NCI-H2196 (cell line): Measurements from ENCODE around the gene CDS2.

Source experiments
- DNase-seq: peaks from one replicate; lab custom pipeline; 2025; ENCODE audit not compliant: unreplicated experiment; lab: John Stamatoyannopoulos, UW

Gene CDS2

DNA sequence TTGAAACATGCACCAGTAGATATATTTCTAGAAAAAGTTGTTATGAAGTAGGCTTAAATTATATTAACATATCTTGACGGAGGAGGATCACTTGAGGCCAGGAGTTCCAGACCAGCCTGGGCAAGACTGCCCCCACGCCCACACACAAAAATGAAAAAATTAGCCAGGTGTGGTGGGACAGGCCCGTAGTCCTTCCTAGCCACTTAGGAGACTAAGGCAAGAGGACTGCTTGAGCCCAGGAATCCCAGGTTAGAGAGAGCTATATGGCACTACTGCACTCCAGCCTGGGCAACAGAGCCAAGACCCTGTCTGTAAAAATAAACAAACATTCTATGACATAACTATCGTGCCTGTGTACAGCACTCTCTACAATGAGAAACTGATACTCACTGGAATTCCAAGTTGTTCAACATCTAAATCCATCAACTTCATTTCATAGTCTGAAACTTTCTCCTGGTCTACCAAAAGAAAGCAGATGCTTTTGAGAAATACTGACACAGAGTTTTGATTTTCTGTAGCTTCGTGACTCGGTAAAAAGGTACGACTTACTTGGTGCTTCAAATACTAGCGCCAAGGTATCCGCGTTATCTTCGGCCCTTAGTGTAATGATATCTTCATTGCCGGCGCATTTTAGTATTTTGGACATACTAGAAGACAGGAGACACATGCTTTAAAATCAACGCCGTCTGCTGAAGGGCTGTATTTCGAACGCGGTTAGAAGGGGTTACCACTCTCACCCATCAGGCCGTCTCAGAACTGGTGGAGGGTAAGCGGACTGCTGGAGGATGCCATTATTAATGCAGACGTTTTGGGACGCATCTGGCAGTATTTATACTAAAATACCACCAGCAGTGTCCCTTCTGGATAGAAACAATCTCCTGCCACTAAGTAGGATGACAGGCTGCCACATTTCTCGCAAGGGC lies 8.3 kb upstream of the CDS2 start:
- no peak for DNase-seq

DNA sequence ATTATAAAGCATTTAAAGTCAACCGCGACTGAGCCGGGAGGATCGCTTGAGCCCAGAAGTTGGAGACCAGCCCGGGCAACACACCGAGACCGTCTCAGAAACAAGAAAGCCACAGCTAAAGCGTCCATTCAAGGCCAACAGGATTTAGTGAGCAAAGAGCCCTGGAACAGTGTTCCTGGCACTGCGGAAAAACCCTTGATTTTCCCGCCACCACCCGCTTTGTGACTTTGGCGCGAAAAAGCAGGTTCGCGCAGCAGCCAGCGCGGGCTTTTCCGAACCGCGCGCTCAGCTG lies 7.7 kb upstream of the CDS2 start:
- no peak for DNase-seq

DNA sequence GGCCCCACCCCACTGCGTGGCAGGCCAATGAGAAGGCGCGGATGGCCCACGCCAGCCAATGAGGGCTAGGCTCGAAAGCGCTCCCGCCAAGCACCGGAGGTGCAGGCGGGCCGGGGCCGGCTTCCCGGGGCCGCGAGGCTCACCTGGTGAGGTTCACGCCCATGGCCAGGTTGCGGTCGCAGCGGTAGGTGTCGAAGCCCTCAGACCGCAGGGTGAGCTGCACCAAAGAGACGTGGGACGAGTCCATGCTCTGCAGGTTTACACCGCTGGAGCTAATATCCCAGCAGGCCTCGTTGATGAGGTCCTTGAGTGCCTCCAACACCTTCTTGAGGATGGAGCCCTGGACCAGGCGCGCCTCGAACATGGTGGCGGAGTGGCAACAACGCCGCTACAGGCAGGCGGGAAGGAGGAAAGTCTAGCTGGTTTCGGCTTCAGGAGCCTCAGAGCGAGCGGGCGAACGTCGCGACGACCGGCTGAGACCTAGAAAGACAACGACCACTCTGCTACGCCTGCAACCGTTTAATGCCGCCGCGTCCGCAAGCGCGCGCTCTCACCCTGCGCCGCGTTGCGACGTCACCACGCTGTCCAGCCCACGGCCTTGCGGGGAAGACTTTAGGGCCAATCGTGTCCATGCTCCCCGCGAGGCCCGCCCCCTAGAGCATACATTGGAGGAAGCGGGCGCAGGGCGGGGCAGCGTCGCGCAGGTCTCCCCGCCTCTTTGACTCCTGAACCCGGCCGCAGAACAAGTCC lies 7.2 kb upstream of the CDS2 start, which contains the start of gene PCNA:
TSS of gene PCNA (minus strand) at position 524 of the 750 bp plus-strand sequence. CDS start at position 364, 160 bp downstream.
- DNase-seq: peak; percentile 98

DNA sequence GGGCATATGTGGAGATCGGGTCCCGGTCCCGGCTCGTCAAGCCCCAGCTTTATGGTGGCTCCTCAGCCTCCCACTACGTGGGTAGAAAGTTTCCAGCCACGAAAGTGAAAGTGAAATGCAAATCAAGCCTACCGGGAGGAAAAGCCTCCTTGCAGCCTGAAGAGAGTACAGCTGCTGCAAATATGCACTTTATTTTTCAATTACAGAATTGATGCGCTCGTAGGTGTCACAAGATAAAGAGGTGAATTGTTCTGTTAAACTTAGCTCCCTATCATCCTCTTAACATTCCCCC lies 6.7 kb upstream of the CDS2 start:
- DNase-seq: no peak

DNA sequence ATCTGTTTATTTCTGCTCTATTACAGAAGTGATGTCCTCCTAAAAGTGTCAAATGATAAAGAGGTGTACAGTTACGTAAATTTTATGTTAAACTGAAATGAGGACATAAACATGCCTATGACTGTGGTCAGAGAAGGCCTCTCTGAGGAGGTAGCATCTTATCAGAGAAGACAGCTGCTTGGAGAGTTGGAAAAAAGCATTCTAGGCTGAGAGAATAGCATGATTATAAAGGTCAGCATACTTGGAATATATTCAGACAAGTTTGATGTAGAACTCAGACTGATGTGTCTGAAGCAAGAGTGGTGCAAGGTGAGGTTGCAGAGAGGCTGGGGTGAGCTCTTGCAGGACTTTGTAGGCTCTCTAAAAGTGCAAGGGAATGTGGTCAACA lies 3.9 kb upstream of the CDS2 start:
- no peak for DNase-seq

DNA sequence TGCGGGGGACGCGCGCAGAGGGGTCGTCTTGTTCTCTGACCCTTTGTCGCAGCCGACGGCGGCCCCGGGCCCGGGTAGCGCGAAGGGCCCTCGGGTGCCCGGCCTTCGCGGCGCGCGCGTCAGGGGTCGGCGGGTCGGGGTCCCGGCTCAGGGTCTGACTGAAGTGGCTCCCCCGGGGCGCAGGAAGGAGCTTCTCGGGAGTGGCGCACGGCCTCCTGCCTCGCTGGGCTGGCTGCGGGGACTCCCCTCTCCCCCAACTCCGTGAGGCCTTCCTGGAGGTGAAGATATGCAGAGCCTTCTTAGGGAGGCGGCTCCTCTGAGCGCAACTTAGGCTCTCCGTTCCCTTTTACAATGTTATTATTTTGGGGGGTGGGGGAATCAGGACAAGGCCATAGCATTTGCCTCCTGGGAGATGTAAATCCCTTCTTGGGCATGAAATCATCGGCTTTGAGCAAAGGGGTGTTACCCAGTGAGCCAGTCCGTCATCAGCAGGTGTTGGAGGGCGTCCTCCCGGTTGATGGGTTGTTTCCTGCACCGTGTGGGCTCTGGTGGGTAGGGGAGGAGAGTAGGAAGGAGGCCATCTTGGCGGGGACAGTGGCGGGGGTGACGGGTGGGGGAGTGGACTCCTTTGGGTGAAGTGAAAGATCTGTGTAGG lies 523 bp downstream of the CDS2 start:
- peak; percentile 53 for DNase-seq

DNA sequence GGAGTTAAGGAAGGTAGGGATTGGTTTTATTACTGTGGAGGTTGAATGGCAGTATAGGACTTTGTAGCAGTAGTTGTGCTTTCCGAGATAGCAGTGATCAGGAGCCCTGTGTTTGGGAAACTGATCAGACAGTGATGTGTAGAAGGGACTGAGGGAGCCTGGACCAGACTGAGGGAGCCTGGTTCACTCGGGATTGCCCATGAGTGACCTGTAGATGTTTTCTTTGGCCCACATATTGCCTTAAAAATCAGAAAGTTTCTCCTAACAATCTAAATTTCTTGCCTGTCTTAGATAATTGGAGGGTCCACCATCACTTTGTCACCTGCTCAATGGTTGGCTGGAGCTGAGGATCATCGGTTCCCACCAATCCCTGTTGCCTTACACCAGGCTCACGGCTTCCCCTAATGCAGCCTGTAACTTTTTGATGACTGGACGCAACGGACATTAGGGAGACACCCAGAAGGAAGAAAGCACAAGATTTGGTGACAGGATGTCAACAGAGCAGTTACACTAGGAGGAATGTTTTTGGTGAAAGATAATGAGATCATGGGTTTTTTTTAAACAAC lies 1.1 kb downstream of the CDS2 start:
- DNase-seq: no peak

DNA sequence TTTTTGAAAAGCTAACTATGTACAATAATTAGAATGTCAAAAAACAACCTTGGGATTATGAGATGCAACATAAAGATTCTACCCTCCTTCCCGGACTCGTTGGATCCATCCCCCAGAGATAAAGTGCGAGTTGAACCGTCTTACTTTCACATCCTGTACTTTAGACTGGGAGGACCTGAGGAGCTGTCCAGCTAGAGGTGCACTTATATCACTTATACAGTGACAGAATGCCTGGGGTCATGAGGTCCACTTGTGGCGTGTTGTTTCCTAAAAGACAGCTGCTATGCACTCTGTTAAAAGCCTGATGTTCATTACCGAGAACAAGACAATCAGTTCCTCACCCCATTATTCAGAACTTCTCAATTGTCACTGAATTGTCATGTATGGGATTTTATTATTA lies 2.1 kb downstream of the CDS2 start:
- DNase-seq: no peak

DNA sequence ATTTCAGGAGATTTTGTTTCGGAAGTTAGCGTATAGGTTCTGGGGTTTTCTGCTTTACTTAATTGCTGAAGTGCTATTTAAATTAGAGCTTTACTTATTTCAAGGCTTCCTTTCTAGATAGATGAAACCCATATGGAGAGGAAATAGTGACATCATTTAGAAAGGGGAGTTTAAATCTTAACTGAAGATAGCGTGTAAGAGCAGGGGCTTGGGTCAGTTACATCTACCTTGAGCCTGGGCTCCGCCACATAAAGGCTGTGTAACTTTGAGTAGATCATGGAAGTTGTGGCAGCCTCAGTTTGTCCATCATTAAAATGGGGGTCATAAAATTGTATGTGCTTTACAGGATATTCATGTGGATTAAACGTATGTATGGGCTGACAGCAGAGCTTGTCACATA lies 4.7 kb downstream of the CDS2 start:
- DNase-seq: no peak

DNA sequence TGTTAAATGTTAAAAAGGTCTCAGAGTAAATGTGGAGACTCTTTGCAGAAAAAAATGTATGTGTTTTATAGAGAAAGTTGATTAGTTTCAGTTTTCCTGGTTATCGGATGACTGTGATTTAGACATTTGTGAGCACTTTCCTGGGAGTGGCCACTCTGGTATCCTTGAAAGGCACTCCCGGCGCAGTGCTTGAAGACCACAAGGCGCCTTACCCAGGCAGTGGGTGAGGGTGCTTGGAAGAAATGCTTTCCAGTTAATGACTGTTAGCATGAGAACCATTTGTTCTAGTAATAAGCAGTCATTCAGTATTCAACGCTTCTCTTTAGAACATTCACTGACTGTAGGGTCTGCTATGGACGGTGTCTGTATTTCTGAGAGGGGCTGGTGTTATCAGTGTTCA lies 7.2 kb downstream of the CDS2 start:
- no peak for DNase-seq

DNA sequence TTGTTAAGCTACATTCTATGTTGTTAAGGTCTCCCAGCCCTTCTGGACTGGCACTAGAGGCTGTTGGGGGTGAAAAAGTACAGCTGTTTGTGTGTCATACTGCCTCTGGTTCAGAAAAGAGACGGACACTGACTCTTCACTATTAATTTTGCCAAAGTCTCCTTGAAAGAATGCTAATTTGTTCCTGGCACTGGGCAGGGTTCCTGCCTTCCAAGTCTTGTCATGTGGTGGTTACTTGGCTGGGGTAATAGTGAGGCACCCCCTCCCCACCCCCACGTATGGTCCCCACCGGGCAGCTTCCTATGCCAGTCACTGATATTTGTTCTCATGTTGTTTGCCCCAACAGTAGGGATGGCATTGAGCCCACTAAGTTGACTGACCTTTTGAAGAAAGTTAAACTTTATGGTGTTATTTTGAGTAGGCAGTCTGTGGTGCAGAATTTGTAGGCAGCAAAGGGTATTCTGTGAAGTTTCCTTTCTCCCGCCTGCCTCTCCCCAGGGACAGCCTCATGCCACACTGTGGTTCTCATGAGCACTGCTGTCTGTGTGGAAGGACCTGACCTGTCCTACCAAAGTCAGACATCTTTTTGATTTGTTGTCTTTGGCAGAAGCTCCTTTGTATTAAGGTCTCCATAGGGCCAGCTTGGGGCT lies 8.7 kb downstream of the CDS2 start:
- DNase-seq: no peak

DNA sequence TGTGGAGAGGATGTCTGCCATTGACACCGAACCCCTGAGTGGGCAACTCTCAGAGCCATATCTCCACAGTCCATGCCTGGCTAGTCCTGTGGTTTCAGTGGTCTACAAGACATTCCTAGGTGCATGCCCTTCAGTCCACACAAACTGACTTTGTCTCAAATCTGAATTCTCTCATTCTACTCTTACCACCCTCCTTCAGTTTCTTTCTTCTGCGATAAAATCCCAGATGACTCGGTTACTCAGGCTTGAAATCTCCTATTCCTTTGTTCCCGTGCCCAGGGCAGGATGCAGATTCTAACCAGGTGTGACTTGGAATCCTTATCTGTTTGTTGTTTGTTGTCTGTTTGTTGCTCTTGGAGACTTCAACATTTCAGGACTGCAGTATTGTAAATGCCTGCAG lies 9.3 kb downstream of the CDS2 start:
- DNase-seq: no peak

DNA sequence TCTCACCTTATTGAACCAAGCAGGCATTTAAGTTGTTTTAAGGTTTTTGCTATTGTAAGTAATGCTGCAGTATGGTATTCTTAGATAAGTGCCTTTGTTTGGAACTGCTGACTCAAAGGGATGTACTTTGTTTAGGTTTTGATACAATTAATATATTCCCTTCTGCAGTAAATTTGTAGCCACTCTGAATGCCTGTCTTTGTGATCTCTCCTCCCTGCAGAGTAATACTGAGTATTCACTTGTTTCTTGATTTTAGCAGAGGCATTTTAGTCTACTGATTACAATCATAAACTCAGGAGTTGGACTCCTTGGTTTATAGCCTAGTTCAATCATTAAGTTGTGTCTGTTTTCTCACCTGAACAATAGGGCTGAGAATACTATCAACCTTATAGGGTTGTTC lies 13.4 kb downstream of the CDS2 start:
- no peak for DNase-seq

DNA sequence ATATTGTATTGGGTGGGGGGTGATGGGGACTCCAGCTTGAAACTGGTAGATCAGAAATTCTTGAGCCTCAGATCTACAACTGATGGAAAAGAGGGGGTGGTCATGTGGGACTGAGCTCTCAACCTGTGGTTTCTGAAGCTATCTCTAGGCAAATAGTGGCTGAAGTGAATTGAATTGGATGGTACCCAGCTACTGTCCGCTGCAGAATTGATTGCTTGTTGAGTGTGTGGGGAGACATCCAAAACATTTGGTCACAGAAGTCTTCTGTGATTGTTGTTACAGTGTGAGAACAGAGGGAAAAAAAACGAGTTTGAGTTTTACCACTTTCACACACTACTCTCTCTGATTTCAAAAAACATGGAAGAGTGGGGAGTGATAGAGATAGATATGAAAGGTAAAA lies 14.8 kb downstream of the CDS2 start:
- no peak for DNase-seq

DNA sequence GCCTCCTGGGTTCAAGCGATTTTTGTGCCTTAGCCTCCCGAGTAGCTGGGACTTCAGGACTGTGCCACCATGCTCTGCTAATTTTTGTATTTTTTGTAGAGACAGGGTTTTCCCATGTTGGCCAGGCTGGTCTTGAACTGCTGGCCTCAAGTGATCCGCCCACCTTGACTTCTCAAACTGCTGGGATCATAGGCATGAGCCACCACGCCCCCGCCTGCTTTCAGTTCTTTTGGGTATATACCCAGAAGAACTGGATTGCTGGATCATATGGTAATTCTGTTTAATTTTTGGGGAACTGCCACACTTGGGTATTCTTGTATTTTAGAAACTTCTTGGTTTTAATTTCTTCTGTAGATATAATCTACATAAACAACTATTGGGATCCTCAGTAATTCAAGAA lies 17.0 kb downstream of the CDS2 start:
- no peak for DNase-seq

DNA sequence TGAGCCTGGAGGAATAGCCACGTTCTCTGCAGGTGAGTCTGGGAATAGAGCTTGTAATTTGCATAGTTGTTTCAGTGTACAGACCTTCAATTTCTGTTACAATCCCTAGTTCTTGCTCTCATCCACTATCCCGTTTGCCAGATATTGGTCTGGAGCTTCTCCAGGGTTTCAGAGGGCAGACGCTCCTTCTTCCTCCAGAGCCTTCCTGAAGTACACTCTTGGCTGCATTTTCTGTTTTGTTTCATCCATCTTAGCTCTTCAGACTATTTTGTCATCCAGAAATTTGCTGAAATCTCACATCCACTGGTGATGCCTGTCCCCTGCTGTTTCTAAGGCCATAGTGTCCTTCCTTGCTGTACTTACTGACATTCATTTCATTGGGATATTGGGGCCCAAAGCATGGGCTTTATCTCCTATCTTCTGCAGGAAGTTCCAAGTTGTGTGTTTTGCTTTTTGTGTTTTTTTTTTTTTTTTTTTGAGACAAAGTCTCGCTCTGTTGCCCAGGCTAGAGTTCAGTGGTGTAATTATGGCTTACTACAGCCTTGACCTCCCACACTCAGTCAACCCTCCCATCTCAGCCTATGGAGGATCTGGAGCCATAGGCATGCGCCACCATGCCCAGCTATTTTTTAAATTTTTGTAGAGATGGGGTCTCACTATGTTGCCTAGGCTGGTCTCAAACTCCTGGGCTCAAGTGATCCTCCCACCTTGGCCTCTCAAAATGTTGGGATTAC lies 18.7 kb downstream of the CDS2 start:
- DNase-seq: no peak

DNA sequence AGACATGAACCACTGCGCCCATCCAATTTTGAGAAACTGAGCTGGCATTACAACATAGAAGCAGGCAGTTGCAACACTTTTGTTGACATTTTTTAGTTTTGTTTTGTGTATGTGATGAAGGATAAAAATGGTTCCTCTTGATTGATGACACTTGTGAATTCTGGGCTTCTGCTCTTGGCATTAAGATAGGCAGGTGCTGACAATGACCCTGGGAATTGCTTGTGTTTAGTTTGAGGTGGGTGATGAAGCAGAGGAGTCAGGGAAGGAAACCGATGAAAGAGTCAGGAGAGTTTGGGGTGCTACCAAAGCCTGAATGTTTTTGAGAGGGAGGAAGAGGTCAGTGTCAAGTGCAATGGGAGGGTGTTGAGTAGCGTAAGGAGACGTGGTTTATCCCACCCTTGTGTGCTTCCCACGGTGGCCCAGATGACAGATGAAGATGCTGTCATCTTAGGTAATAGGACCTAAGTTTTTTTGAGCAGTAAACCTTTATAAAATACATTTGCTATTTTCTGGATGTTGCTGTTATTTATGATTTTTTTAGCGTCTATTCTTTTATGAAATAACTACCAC lies 19.4 kb downstream of the CDS2 start:
- DNase-seq: no peak

DNA sequence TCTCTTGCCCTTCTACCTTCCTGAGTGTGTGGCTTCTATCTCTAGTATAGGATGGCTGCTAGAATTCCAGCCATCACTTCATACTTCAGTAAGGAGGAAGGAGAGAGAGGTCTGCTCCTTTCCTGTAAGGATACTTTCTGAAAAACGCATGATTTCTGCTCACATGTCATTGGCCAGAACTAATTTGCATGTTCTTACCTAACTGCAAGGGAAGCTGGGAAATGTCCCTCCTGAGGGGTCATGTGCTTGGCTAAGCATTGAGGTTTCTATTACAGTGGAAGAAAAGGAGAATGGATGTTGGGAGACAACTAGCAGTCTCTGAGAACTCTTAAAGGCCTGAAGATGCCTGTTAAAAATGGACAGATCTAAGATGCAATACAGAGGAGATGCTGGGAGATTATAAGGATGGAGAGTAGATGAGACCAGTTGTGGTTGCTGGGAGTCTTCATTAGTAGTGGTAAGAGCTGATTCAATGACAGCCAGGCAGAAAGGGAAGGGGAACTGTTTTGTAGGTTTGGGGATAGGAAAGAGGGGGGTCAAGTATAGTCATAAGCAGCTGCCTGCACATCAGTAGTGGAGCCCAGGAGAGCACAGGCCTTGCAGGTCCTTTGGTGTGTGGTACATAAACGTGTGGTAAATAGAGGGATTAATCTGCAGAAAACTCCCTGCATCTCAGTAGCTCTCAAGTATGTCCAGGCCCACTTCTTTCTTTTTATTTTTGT lies 20.2 kb downstream of the CDS2 start:
- DNase-seq: no peak

DNA sequence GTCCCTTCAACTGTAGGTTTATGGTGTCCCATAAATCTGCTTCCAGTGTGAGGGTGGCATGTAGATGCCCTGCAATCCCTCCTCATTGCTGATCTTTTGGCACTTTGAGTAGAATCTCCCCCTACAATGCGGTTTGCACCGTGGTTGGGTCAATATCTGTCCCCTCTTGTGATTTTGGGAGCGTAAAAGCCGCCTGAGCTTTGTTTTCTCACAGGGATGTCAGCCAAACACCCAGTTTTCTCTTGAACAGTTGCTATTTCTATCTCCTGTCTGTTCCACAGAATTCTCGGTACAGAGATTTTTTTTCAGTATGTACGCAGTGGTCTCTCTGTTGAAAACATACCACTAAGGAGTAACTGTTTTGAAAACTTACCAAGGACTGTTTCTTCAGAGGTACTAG lies 21.8 kb downstream of the CDS2 start:
- no peak for DNase-seq

DNA sequence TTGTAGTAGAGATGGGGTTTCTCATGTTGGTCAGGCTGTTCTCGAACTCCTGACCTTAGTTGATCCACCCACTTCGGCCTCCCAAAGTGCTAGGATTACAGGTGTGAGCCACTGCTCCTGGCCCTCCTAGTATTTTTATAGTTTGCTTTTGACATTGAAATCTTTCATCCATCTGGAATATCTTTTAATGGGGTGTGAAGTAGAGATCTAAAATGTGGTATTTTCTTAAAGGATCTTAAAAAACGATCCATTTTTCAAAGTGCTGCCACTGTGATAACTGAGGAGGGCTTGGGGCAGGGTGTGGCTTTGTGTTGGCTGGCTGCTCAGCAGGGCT lies 23.1 kb downstream of the CDS2 start:
- no peak for DNase-seq
